H1 (cell line): ENCODE results near the gene KCNJ9. TPM values are rescaled to one million over a fixed set of nuclear protein-coding genes. Genes with fewer than 3 reads are reported as not detected.

Experiments
- CHD2 ChIP-seq: IDR thresholded peaks from 2 replicates; pipeline ENCODE4 v1.6.1; 2012; ENCODE audit warnings: low read length, improper control_type of control experiment
- EZH2 ChIP-seq: fragments of 200-600 bp; sonication (generic); IDR thresholded peaks from 2 replicates; pipeline ENCODE4 v1.7.1; 2012; ENCODE audit warnings: low read depth, mild to moderate bottlenecking, moderate library complexity, low read length, inconsistent platforms; ENCODE audit not compliant: severe bottlenecking
- RNF2 ChIP-seq: fragments of 200-900, 300-1000 bp; sonication (generic); IDR thresholded peaks from 2 replicates; pipeline ENCODE4 v1.7.1; 2016; ENCODE audit warnings: borderline replicate concordance, low read depth, mild to moderate bottlenecking, antibody characterized with exemption, low read length; ENCODE audit not compliant: poor library complexity, severe bottlenecking; ENCODE audit errors: missing control alignments
- SAP30 ChIP-seq: fragments of 300-600 bp; sonication (generic); IDR thresholded peaks from 2 replicates; pipeline ENCODE4 v1.7.1; 2012; ENCODE audit warnings: low read length, moderate library complexity, mild to moderate bottlenecking, inconsistent platforms; ENCODE audit not compliant: insufficient read depth, insufficient replicate concordance
- SIN3A ChIP-seq, 2 experiments: IDR thresholded peaks in 1 of 2; conservative IDR thresholded peaks in 1 of 2; 2 replicates each; pipeline ENCODE4 v1.6.1; 2011 to 2012; ENCODE audit warnings: low read length in 2 of 2, improper control_type of control experiment in 1 of 2, low read depth in 1 of 2, mild to moderate bottlenecking in 1 of 2
- YY1 ChIP-seq: IDR thresholded peaks from 2 replicates; pipeline ENCODE4 v1.6.1; 2011; ENCODE audit warnings: low read depth, mild to moderate bottlenecking, low read length
- polyA plus RNA-seq, 7 experiments: library from polyadenylated mRNA; depleted of rRNA in 3 of 7; stranded (reverse) in 5 of 7; unstranded in 2 of 7; fragments of >200 nt in 5 of 7; fragments of 200-250 nt in 2 of 7; gene quantifications; 1 replicate in 5 of 7; 2 replicates in 1 of 7; 4 replicates in 1 of 7; pipeline versions ENCODE4 v1.2.1 to v1.2.3, GENCODE V29; 2011 to 2013; ENCODE audit warnings: missing spikeins in 2 of 7, mixed read lengths in 2 of 7
- total RNA-seq: library from RNA; stranded (reverse); fragmentation: NEBNext Ultra II Directional; extraction: Animal tissue kit (Norgen Biotek cat#: 25700); gene quantifications from 2 replicates; pipeline ENCODE4 v1.2.1, GENCODE V29; 2021
- TF ChIP-seq, protein P1 (sequence below): IDR thresholded peaks from 2 replicates; pipeline ENCODE4 v1.6.1; 2012; ENCODE audit warnings: low read length, inconsistent platforms
- TF ChIP-seq, protein P2 (sequence below), 3 experiments: IDR thresholded peaks; 1 replicate in 2 of 3; 2 replicates in 1 of 3; pipeline versions ENCODE4 v1.5.1 to v1.6.1; 2011; ENCODE audit warnings: low read length in 3 of 3, mild to moderate bottlenecking in 3 of 3, inconsistent platforms in 2 of 3, low read depth in 1 of 3, moderate library complexity in 1 of 3; ENCODE audit not compliant: insufficient read depth in 1 of 3; ENCODE audit errors: control extremely low read depth in 1 of 3

Gene KCNJ9
- total and polyA plus RNA-seq, 2 of the 8 experiments (the other 6 are each of a cell fraction or from before 2014, with no cell fraction given), result 0.02 to 0.13 TPM

DNA sequence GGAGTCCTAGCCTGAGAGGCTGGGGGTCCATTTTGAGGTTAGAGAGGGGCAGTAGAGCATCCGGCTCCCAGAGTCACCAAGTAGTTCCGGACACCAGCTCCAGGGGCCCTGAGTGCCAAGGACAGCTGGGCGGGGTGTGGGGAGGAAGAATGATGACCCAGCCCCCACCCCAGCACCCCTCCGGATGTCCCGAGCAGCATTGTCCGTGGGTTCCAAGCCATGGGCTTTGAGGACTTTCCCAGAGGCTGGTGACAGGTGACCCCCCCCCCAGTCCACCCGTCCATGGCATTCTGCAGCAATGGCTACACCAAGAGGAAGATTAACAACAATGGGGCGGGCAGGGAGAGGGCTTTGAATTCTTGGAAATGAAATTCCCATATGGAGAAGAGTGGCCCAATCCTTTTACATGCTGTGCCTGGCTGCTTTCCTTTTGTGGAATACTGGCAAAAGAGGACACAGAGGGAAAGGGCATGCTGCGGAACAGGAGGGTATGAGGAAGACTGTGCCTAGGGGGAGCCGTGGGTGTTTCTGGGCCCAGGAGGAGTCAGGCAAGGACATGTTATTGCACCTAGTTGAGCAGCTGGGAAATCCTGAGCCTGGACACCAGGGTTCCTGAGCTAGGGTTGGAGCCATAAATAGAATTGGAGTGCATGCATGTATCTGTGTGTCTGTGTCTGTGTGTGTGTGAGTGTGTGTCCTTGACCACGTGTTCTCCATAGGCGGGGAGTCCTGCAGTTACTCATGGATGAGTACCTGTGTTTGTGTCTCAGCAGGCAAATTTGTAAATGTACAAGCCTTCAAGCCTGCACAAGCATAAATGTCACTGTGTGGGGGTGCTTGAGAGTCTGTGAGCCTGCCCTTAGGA lies 35.2 kb downstream of the KCNJ9 start (continued):
- TF ChIP-seq, protein P1, sequence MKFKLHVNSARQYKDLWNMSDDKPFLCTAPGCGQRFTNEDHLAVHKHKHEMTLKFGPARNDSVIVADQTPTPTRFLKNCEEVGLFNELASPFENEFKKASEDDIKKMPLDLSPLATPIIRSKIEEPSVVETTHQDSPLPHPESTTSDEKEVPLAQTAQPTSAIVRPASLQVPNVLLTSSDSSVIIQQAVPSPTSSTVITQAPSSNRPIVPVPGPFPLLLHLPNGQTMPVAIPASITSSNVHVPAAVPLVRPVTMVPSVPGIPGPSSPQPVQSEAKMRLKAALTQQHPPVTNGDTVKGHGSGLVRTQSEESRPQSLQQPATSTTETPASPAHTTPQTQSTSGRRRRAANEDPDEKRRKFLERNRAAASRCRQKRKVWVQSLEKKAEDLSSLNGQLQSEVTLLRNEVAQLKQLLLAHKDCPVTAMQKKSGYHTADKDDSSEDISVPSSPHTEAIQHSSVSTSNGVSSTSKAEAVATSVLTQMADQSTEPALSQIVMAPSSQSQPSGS, result no peak
- TF ChIP-seq CHD2, result no peak
- no peak for TF ChIP-seq EZH2
- TF ChIP-seq SAP30, result no peak
- TF ChIP-seq SIN3A (conservative IDR thresholded peaks at IDR 0.05 in 1 of 2, IDR thresholded peaks at IDR 0.05 in 1 of 2; ENCODE audit: low read depth in 1 of 2, low read length in 2 of 2), result no peak
- no peak for TF ChIP-seq YY1
- TF ChIP-seq RNF2, result no peak
- TF ChIP-seq, protein P2, sequence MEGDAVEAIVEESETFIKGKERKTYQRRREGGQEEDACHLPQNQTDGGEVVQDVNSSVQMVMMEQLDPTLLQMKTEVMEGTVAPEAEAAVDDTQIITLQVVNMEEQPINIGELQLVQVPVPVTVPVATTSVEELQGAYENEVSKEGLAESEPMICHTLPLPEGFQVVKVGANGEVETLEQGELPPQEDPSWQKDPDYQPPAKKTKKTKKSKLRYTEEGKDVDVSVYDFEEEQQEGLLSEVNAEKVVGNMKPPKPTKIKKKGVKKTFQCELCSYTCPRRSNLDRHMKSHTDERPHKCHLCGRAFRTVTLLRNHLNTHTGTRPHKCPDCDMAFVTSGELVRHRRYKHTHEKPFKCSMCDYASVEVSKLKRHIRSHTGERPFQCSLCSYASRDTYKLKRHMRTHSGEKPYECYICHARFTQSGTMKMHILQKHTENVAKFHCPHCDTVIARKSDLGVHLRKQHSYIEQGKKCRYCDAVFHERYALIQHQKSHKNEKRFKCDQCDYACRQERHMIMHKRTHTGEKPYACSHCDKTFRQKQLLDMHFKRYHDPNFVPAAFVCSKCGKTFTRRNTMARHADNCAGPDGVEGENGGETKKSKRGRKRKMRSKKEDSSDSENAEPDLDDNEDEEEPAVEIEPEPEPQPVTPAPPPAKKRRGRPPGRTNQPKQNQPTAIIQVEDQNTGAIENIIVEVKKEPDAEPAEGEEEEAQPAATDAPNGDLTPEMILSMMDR (IDR thresholded peaks at IDR 0.05; ENCODE audit: control extremely low read depth in 1 of 3, insufficient read depth in 1 of 3, low read depth in 1 of 3, low read length in 3 of 3), result no peak
